ENCODE data around the gene PPARD. TPM values are rescaled to one million over a fixed set of nuclear protein-coding genes. Genes with fewer than 3 reads are reported as not detected.

Gene PPARD
- total RNA-seq, 1 donor from 2014 or later = 21.9 TPM

GRCh38 chr6:35356391-35356790 lies 14.0 kb downstream of the PPARD start:
- peaks cover 32% of the 10 kb centered on the region for H3K4me1 Mint-ChIP-seq (ENCODE audit: unreplicated experiment)
- H3K36me3 Mint-ChIP-seq = peaks cover 39% of the 10 kb centered on the region
- TF ChIP-seq CTCF (conservative IDR thresholded peaks at IDR 0.05) = no peak
- H3K27me3 Mint-ChIP-seq = no peaks in the 10 kb centered on the region
- no peak overlapping the region for H3K4me3 Mint-ChIP-seq
- H3K27ac Mint-ChIP-seq = no peak overlapping the region
- no peak for DNase-seq (ENCODE audit: extremely low spot score, unreplicated experiment)
- peaks cover 5% of the 10 kb centered on the region for H3K9me3 Mint-ChIP-seq

GRCh38 chr6:35357677-35358076 lies 15.3 kb downstream of the PPARD start:
- no peak overlapping the region for H3K27ac Mint-ChIP-seq
- H3K27me3 Mint-ChIP-seq = no peaks in the 10 kb centered on the region
- H3K36me3 Mint-ChIP-seq = peaks cover 32% of the 10 kb centered on the region
- no peak for TF ChIP-seq CTCF (conservative IDR thresholded peaks at IDR 0.05)
- H3K4me3 Mint-ChIP-seq = no peak overlapping the region
- peaks cover 2% of the 10 kb centered on the region for H3K9me3 Mint-ChIP-seq
- peaks cover 38% of the 10 kb centered on the region for H3K4me1 Mint-ChIP-seq (ENCODE audit: unreplicated experiment)
- no peak for DNase-seq (ENCODE audit: extremely low spot score, unreplicated experiment)

- Mint-ChIP-seq H3K4me3 (no peak overlapping the region), H3K4me1 (ENCODE audit: unreplicated experiment) (peaks cover 42% of the 10 kb centered on the region), H3K36me3 (peaks cover 28% of the 10 kb centered on the region), H3K27ac (no peak overlapping the region), H3K27me3 (no peaks in the 10 kb centered on the region), H3K9me3 (no peaks in the 10 kb centered on the region)
- TF ChIP-seq CTCF (conservative IDR thresholded peaks at IDR 0.05) = no peak
- DNase-seq (ENCODE audit: extremely low spot score, unreplicated experiment) = no peak
These were observed 15.7 kb downstream of the PPARD start for GRCh38 chr6:35358086-35358485.

- no peak overlapping the region for H3K4me3 Mint-ChIP-seq
- no peaks in the 10 kb centered on the region for H3K27me3 Mint-ChIP-seq
- DNase-seq (ENCODE audit: extremely low spot score, unreplicated experiment) = no peak
- no peak for TF ChIP-seq CTCF (conservative IDR thresholded peaks at IDR 0.05)
- peaks cover 51% of the 10 kb centered on the region for H3K4me1 Mint-ChIP-seq (ENCODE audit: unreplicated experiment)
- peaks cover 21% of the 10 kb centered on the region for H3K36me3 Mint-ChIP-seq
- no peaks in the 10 kb centered on the region for H3K9me3 Mint-ChIP-seq
- H3K27ac Mint-ChIP-seq = peak overlapping the region; percentile 76
These were observed 17.0 kb downstream of the PPARD start for GRCh38 chr6:35359346-35359743.

- no peak for TF ChIP-seq CTCF (conservative IDR thresholded peaks at IDR 0.05)
- H3K4me1 Mint-ChIP-seq (ENCODE audit: unreplicated experiment) = peaks cover 51% of the 10 kb centered on the region
- H3K4me3 Mint-ChIP-seq = peak overlapping the region; percentile 40
- peaks cover 16% of the 10 kb centered on the region for H3K36me3 Mint-ChIP-seq
- no peaks in the 10 kb centered on the region for H3K9me3 Mint-ChIP-seq
- no peak for DNase-seq (ENCODE audit: extremely low spot score, unreplicated experiment)
- H3K27me3 Mint-ChIP-seq = no peaks in the 10 kb centered on the region
- H3K27ac Mint-ChIP-seq = peak overlapping the region; percentile 76
These were observed 17.5 kb downstream of the PPARD start for GRCh38 chr6:35359744-35360348.
